K562 (cell line): Measurements from ENCODE around the gene KIF5C. TPM values are rescaled to one million over a fixed set of nuclear protein-coding genes. Genes with fewer than 3 reads are reported as not detected.

Experiments used
- ATAC-seq: fragments of 200-7000 bp; cut with Tn5 transposase; 3 replicates; pipeline ENCODE4 v1.9.1; 2020; ENCODE audit warnings: moderate library complexity
- BruUV-seq: library from RNA; stranded (reverse); fragments of 400-500 nt; replicated peaks from 2 replicates; lab custom pipeline; 2021; lab: Mats Ljungman, UMichigan
- CTCF ChIA-PET: fragments of 300-600 bp; formaldehyde crosslinking; extraction: SDS; loops from one replicate; lab custom pipeline; 2021; ENCODE audit warnings: low intra/inter-chr PET ratio; lab: Yijun Ruan, JAX
- POLR2A ChIA-PET: fragments of 300-600, 350-650 bp; sonication (Branson Sonifier 250); formaldehyde crosslinking; extraction: SDS; loops from one replicate; lab custom pipeline; 2021; ENCODE audit warnings: antibody characterized with exemption, inconsistent platforms; lab: Yijun Ruan, JAX
- DNase-seq, 4 experiments: peaks; one replicate each; pipeline versions ENCODE4 v3.0.0 to v3.0.0-alpha.2; 2011 to 2018; ENCODE audit warnings: low spot score in 3 of 4, mixed read lengths in 3 of 4; ENCODE audit errors: extremely low read depth in 1 of 4
- FAIRE-seq: peaks from 2 replicates; lab custom pipeline; 2011; peaks lifted over from hg19 to GRCh38; lab: Jason Lieb, UNC
- H2AFZ ChIP-seq: 2 replicates; pipeline ENCODE4 v1.6.0; 2011; ENCODE audit warnings: low read depth, low read length, control low read depth, inconsistent platforms
- H3K27ac ChIP-seq: fragments of 200-600 bp; 3 replicates; pipeline ENCODE4 v1.8.0; 2011; ENCODE audit warnings: low read depth, mild to moderate bottlenecking, control low read depth, inconsistent platforms, low read length, moderate library complexity, mixed read lengths; ENCODE audit errors: extremely low read depth
- H3K27me3 ChIP-seq, 2 experiments: fragments of 300-600 bp in 1 of 2; 2 replicates in 1 of 2; 3 replicates in 1 of 2; pipeline versions ENCODE4 v1.6.0 to v1.8.0; 2011; ENCODE audit warnings: inconsistent platforms in 2 of 2, low read length in 2 of 2, mild to moderate bottlenecking in 1 of 2, mixed read lengths in 1 of 2, moderate library complexity in 1 of 2; ENCODE audit not compliant: control insufficient read depth in 2 of 2, insufficient read depth in 2 of 2
- H3K36me3 ChIP-seq: fragments of 300-600 bp; 3 replicates; pipeline ENCODE4 v1.8.0; 2011; ENCODE audit warnings: mild to moderate bottlenecking, low read length, inconsistent platforms; ENCODE audit not compliant: control insufficient read depth, insufficient read depth
- H3K4me1 ChIP-seq, 2 experiments: fragments of 200-600 bp in 1 of 2; replicated peaks in 1 of 2; 2 replicates in 1 of 2; 3 replicates in 1 of 2; pipeline versions ENCODE4 v1.5.1 to v1.8.0; 2011; ENCODE audit warnings: inconsistent platforms in 2 of 2, low read length in 2 of 2, mild to moderate bottlenecking in 1 of 2, mixed read lengths in 1 of 2, moderate library complexity in 1 of 2; ENCODE audit not compliant: control insufficient read depth in 2 of 2, insufficient read depth in 2 of 2
- H3K4me2 ChIP-seq: 2 replicates; pipeline ENCODE4 v1.6.1; 2011; ENCODE audit warnings: low read length, control low read depth, inconsistent platforms, mixed read lengths; ENCODE audit not compliant: insufficient read depth
- H3K4me3 ChIP-seq: fragments of 200-600 bp; sonication (generic), shearing (Covaris generic); 2 replicates; pipeline ENCODE4 v1.5.1; 2016; ENCODE audit warnings: control low read depth, inconsistent platforms
- H3K79me2 ChIP-seq: fragments of 200-600 bp; 3 replicates; pipeline ENCODE4 v1.8.0; 2011; ENCODE audit warnings: low read length, inconsistent platforms; ENCODE audit not compliant: control insufficient read depth, insufficient read depth
- H3K9ac ChIP-seq, 2 experiments: 2 replicates each; pipeline versions ENCODE4 v1.6.0 to v1.6.1; 2011; ENCODE audit warnings: low read depth in 2 of 2, low read length in 2 of 2, control low read depth in 1 of 2, inconsistent platforms in 1 of 2, mild to moderate bottlenecking in 1 of 2, mixed read lengths in 1 of 2; ENCODE audit not compliant: insufficient read depth in 1 of 2
- H3K9me1 ChIP-seq: one replicate; pipeline ENCODE4 v1.6.0; 2011; ENCODE audit warnings: inconsistent platforms, mild to moderate bottlenecking, low read length, moderate library complexity; ENCODE audit not compliant: control insufficient read depth, insufficient read depth
- H3K9me3 ChIP-seq: replicated peaks from 2 replicates; pipeline ENCODE4 v1.5.1; 2011; ENCODE audit warnings: low read depth, low read length, inconsistent platforms; ENCODE audit not compliant: control insufficient read depth, insufficient read depth
- H4K20me1 ChIP-seq: replicated peaks from 2 replicates; pipeline ENCODE4 v1.6.1; 2011; ENCODE audit warnings: low read length, inconsistent platforms, mixed read lengths; ENCODE audit not compliant: control insufficient read depth, insufficient read depth
- ADNP ChIP-seq: fragments of 200-800 bp; sonication (Bioruptor generic); IDR thresholded peaks from 2 replicates; pipeline ENCODE4 v1.6.1; 2016; ENCODE audit warnings: missing genetic modification characterization, missing compliant biosample characterization
- BRF1 ChIP-seq: IDR thresholded peaks from 3 replicates; pipeline ENCODE4 v1.6.1; 2011; ENCODE audit warnings: borderline replicate concordance, mild to moderate bottlenecking; ENCODE audit not compliant: insufficient read length; ENCODE audit errors: extremely low read depth
- MAFK ChIP-seq: IDR thresholded peaks from 2 replicates; pipeline ENCODE4 v1.6.1; 2011; ENCODE audit warnings: low read length, improper control_type of control experiment
- MCM5 ChIP-seq: fragments of 450-650 bp; IDR thresholded peaks from 2 replicates; pipeline ENCODE4 v1.6.1; 2016; ENCODE audit warnings: low read depth
- MED1 ChIP-seq: sonication (generic); formaldehyde crosslinking; IDR thresholded peaks from 2 replicates; pipeline ENCODE4 v1.8.1; 2023; ENCODE audit warnings: missing genetic modification reagents, borderline replicate concordance
- NBN ChIP-seq: fragments of 450-650 bp; IDR thresholded peaks from 2 replicates; pipeline ENCODE4 v1.6.1; 2016; ENCODE audit warnings: low read depth, mild to moderate bottlenecking
- NCOA1 ChIP-seq: fragments of 450-650 bp; IDR thresholded peaks from 2 replicates; pipeline ENCODE4 v1.6.1; 2016; ENCODE audit warnings: low read depth
- XRCC4 ChIP-seq: IDR thresholded peaks from one replicate; pipeline ENCODE4 v1.6.1; 2011; ENCODE audit not compliant: insufficient read depth, insufficient read length; ENCODE audit errors: extremely low read depth
- ZBTB8A ChIP-seq: fragments of 450-650 bp; IDR thresholded peaks from 2 replicates; pipeline ENCODE4 v1.6.1; 2018; ENCODE audit warnings: mild to moderate bottlenecking, moderate library complexity; ENCODE audit not compliant: partially characterized antibody
- ZNF830 ChIP-seq: fragments of 250-450 bp; sonication (Bioruptor Pico); IDR thresholded peaks from 2 replicates; pipeline ENCODE4 v1.5.0; 2021; ENCODE audit warnings: mild to moderate bottlenecking
- WGBS: fragments of 100-300 bp; shearing (Covaris generic); methylation state at CpG from one replicate; pipeline ENCODE4 v1.1.6; 2016; ENCODE audit warnings: low coverage, mixed read lengths; ENCODE audit not compliant: insufficient coverage; ENCODE audit errors: missing lambda C conversion rate; 5-methylcytosine and 5-hydroxymethylcytosine counted together
- in situ Hi-C: fragments of 300-500 bp; cut with MboI; formaldehyde crosslinking; loops from 4 replicates; pipeline ENCODE4 v1.15.0; 2018; ENCODE audit warnings: inconsistent platforms, mixed read lengths
- intact Hi-C: fragments of 100-400 bp; cut with micrococcal nuclease; formaldehyde crosslinking; loops from 2 replicates; pipeline ENCODE4 v1.14.2; 2022
- polyA plus RNA-seq, 8 experiments: library from polyadenylated mRNA; depleted of rRNA in 4 of 8; stranded (reverse) in 5 of 8; unstranded in 3 of 8; fragments of >200 nt; fragmentation: Nextera tagmentation in 2 of 8; fragmentation: Illumina TruSeq in 1 of 8; extraction: Ambion mirVana in 2 of 8; extraction: Trizol in 1 of 8; gene quantifications; 2 replicates each; pipeline versions ENCODE4 v1.2.1 to v1.2.3, GENCODE V29; 2011 to 2014; ENCODE audit warnings: inconsistent platforms in 1 of 8, missing spikeins in 1 of 8
- total RNA-seq, 7 experiments: library from RNA; depleted of rRNA in 6 of 7; stranded (reverse); fragments of >200 nt in 6 of 7; fragmentation: Illumina TruSeq in 2 of 7; extraction: Trizol in 2 of 7; gene quantifications; 2 replicates each; pipeline versions ENCODE4 v1.2.1 to v1.2.3, GENCODE V29; 2011 to 2021; ENCODE audit warnings: low replicate concordance in 1 of 7
- TF ChIP-seq, protein P1 (sequence below): sonication (generic); formaldehyde crosslinking; IDR thresholded peaks from 2 replicates; pipeline ENCODE4 v1.8.0; 2022; ENCODE audit warnings: mild to moderate bottlenecking, missing genetic modification reagents
- TF ChIP-seq, protein P2 (sequence below): sonication (generic); formaldehyde crosslinking; IDR thresholded peaks from 2 replicates; pipeline ENCODE4 v1.8.0; 2022; ENCODE audit warnings: mild to moderate bottlenecking, missing genetic modification reagents

Gene KIF5C
- total and polyA plus RNA-seq, 9 of the 15 experiments (the other 6 are each of a cell fraction or from before 2014, with no cell fraction given), result 0.01 to 0.09 (median 0.01) TPM; not detected in 6

DNA sequence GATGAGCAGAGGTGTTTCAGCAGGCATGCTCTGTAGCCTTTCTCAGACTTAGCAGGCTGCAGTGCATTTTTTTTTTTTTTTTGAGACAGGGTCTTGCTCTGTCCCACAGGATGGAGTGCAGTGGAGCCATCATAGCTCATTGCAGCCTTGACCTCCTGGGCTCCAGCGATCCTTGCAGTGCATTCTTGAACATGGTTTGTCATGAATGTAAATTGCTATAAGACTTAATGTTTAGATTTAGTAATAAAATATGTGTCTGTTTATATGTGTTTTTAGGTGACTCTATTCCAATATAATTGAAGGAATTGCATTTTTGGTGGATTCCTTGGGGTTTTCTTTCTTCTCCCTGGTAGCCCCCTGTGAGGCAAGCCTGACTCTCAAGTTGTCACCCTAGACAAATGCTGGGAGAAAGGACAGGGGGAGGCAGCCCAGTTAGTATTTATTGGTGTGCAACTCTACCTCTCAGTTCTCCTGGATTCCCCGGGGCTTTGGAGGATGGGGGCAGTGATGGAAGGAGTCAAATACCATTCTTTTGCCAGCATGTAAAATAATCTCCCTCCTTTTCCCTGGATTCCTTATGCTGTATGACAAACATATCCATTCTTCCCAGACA, 186.2 kb downstream of the KIF5C start:
- 0% methylated on average over 2 of the region's 2 CpGs for WGBS
- CTCF ChIA-PET, result no interaction called here
- intact Hi-C loops, result no loop called here

DNA sequence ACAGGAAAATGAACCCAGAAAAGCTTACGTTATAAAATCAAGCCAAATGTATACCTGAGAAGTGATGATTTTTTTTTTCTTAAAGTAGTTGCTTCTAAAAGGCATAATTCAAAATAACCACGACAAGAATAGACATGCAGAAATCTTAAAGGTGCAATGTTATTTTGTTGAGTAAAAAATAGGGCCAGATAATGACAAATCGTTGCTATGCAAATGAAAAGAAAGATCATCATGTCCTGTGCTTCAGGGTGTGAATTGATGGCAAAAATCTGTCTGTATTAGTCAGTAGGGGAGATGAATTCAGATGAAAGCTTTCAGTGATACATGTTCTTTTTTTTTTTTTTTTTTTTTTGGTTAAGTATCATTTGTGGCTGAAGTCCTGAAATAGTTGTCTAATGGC, 187.5 kb downstream of the KIF5C start:
- ChIA-PET POLR2A (interaction anchor here (0.9 kb wide), 1 partner anchor 21 kb away, joined by 3 read pairs; no protein-coding TSS in a partner anchor), CTCF (interaction anchor here (0.7 kb wide), 1 partner anchor 558 kb away, joined by 4 read pairs; no protein-coding TSS in a partner anchor)
- Histone ChIP-seq H3K9me3 (no peaks in the 10 kb centered on the region), H3K4me3 (no peak overlapping the region), H3K9ac (no peak overlapping the region), H3K27ac (no peak overlapping the region), H3K27me3 (no peaks in the 10 kb centered on the region), H4K20me1 (no peaks in the 10 kb centered on the region), H2AFZ (no peak overlapping the region), H3K4me2 (no peak overlapping the region), H3K4me1 (no peaks in the 10 kb centered on the region), H3K9me1 (no peaks in the 10 kb centered on the region), H3K79me2 (no peaks in the 10 kb centered on the region), H3K36me3 (no peaks in the 10 kb centered on the region)
- ATAC-seq (no peak), FAIRE-seq (no peak), DNase-seq (no peak)
- intact Hi-C loops (no loop called here), in situ Hi-C loops (no loop called here)
- WGBS, result 0% methylated on average over 3 of the region's 3 CpGs
- BruUV-seq, result no TSS peak
- TF ChIP-seq MAFK (no peak), NCOA1 (no peak), XRCC4 (no peak), ZBTB8A (no peak), MCM5 (no peak), ZNF830 (CRISPR knock-in tag) (no peak)
- TF ChIP-seq, protein P1, sequence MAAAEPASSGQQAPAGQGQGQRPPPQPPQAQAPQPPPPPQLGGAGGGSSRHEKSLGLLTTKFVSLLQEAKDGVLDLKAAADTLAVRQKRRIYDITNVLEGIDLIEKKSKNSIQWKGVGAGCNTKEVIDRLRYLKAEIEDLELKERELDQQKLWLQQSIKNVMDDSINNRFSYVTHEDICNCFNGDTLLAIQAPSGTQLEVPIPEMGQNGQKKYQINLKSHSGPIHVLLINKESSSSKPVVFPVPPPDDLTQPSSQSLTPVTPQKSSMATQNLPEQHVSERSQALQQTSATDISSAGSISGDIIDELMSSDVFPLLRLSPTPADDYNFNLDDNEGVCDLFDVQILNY (CRISPR knock-in tag), result no peak

More for the DNA sequence above, 186.2 kb downstream of the KIF5C start:
- DNase-seq (no peak), ATAC-seq (no peak), FAIRE-seq (no peak)
- BruUV-seq, result no TSS peak
- Histone ChIP-seq H3K4me1 (no peaks in the 10 kb centered on the region), H3K9ac (no peak overlapping the region), H3K4me3 (no peak overlapping the region), H3K79me2 (no peaks in the 10 kb centered on the region), H3K27ac (no peak overlapping the region), H3K9me3 (no peaks in the 10 kb centered on the region), H2AFZ (no peak overlapping the region), H3K9me1 (no peaks in the 10 kb centered on the region), H4K20me1 (no peaks in the 10 kb centered on the region), H3K36me3 (no peaks in the 10 kb centered on the region), H3K27me3 (no peaks in the 10 kb centered on the region), H3K4me2 (no peak overlapping the region)
- in situ Hi-C loops, result no loop called here
- no peak for TF ChIP-seq NBN
- TF ChIP-seq, protein P2, sequence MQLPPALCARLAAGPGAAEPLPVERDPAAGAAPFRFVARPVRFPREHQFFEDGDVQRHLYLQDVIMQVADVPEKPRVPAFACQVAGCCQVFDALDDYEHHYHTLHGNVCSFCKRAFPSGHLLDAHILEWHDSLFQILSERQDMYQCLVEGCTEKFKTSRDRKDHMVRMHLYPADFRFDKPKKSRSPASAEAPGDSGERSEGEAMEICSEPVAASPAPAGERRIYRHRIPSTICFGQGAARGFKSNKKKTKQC (CRISPR knock-in tag), result no peak
- no peak for TF ChIP-seq MED1 (CRISPR knock-in tag)
- no peak for TF ChIP-seq BRF1
- no peak for TF ChIP-seq ADNP
- POLR2A ChIA-PET, result interaction anchor here (0.7 kb wide), 1 partner anchor 12 kb away, joined by 3 read pairs; no protein-coding TSS in a partner anchor
